Measurements from ENCODE around the gene TTC4.

The TTC4 gene

GRCh38 chr1:54715493-54716298 lies at the start of gene TTC4:
TTC4 (plus strand) TSS chr1:54715861; CDS start chr1:54715909, 48 bp downstream.
- DNase-seq, result peak; percentile 76

GRCh38 chr1:54666333-54666732 lies 49.3 kb upstream of the TTC4 start:
- DNase-seq, result no peak

- DNase-seq, result no peak
Measured at GRCh38 chr1:54667797-54668196, 47.9 kb upstream of the TTC4 start.

DNA sequence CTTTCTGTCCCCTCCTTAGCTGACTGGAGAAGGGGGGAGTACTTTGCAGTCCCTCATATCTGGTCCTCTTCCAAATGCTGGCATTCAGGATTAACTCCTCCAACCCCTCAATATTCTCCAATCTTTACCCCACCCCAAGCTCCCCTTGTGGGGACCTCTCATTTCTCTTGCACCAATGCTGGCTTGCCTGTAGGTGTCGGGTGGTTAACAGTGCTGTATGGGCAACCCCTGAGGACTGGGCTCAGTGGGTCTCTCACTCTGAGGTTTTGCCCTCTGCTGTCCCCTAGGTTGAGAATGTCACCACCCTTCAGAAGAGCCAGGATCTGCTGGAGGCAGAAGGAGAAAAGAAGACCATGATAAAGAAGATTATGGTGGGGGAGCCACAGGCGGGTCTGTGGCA lies 47.1 kb upstream of the TTC4 start:
- no peak for DNase-seq

DNA sequence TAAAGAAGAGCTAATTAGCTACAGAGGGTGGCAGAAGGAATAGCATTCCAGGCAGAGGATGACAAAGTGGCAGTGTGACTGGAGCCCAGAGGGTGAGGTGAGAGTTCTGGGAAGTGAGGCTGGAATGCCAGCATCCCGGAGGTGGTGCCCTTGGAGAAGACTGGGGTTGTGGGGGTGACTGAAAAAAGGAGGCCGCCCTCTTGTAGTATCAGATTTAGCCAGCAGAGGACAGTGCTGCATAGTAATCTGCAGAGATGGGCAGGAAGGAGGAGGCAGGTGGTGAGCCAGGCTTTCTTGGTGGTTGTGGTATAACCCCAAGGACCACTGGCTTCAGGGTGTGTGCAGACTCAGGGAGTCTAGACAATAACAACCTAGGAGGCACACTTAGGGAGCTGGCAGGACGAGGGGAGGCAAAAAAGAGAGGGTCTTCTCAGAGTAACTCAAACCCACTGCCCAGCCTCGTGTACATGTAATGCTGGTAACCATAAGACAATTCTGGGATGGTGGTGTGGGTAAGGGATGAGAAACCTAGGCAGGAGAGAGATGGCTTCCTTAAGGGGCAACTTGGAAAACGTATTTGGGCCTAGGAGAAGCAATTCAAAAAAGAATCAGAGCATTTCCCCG lies 43.6 kb upstream of the TTC4 start:
- DNase-seq, result peak; percentile 36

- no peak for DNase-seq
Measured at GRCh38 chr1:54678776-54679643, 36.7 kb upstream of the TTC4 start.

DNA sequence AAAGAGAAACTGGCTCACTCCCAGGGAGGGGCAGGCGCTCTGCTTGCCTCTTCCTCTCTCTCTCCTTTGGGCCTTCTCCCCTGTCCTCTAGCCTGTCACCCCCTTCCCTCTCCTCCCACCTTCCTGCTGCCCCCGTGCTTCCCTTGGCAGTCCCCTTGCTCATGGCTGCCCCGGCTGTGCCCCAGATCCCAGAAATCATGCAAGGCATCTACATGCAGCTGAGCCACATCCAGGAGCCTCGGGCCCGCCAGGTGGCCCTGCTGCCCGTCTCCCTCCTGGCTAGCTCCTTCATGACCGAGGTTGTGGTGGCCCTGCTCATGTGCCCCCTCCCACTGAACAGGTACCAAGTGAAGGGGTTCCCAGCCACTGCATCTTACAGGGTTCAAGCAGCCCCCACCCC lies 36.0 kb upstream of the TTC4 start:
- no peak for DNase-seq

DNA sequence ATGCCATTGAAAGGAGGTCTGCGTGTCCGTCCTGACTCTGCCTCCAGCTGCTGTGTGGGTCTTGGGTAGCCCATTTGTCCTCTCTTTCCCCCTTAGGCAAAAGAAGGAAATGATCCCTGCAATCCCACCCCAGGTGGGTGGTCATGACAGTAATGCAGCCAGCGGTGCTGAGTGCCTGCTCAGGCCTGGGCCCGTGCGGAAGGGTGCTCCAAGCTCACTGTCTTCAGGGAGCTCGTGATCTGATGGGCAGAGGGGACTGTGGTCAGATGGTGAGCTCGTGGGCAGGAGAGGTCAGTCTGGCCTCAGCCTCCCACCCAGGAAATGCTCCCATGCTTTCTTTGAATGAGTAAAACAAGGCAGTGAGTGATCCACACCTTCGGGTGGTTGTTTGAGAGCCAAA lies 35.3 kb upstream of the TTC4 start:
- no peak for DNase-seq

- DNase-seq, result no peak
Measured at GRCh38 chr1:54681358-54681757, 34.3 kb upstream of the TTC4 start.

DNA sequence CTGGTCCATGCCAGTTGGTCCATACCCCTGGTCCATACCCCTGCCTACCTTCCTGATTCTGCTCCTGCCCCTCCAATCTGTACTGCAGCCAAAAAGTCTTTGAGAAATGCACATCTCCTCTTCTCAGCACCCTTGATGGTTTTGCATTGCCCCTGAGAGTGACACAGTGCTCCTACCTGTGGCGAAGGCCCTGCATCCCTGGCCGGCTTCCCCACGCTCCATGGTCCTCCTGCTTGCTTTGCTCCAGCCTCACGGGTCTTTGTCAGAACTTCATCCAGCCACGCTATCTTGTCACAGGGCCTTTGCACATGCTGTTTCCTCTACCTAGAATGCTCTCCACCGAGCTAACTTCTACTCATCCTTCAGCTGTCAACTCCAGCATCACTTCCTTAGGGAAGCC lies 32.2 kb upstream of the TTC4 start:
- no peak for DNase-seq

DNA sequence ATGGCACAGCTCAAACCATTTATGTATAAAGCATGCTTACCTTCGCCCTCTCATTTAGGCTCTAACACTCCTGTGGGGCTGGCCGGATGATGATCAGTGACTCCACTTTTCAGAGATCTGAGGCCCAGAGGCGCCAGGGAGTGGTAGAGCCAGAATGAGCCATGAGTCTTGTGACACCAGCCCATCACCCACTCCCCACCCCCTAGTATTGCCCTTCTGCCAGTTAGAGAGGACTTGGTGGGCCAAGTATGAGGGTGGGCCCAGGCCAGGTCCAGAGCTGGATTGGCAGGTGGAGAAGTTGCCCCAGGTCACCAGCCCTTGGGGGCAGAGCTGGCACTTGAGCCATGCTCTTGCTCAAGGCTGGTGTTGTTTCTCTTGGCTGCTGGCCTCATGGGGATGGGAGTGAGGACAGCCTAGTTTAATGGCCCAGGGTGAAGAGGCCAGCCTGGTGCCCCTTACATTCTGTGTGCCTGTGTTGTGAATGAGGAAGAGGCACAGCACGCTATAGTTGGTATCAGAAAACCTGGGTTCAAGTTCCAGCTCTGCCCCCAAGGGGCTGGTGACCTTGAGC lies 30.2 kb upstream of the TTC4 start:
- DNase-seq, result no peak

- no peak for DNase-seq
Measured at GRCh38 chr1:54686155-54686554, 29.5 kb upstream of the TTC4 start.

DNA sequence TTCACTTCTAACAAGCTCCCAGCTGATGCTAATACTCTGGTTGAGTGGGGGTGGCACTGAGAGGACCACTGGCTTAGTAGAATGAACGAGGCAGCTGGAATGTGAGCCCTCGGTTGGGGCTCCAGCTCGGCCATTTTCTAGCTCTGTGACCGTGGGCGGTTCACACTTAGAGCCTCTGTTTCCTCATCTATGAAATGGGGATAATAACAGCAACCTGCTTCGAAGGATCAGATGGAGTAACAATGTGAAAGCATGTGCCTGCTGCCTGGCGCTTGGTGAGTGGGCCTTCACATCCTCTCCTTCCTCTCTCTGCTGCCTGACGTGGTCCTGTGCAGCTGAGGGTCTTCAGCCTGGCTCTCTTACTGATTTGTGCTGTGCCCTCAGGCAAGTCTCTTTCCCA lies 20.9 kb upstream of the TTC4 start:
- no peak for DNase-seq

- DNase-seq, result no peak
Measured at GRCh38 chr1:54695221-54695620, 20.4 kb upstream of the TTC4 start.

GRCh38 chr1:54695764-54696163 lies 19.9 kb upstream of the TTC4 start:
- no peak for DNase-seq

- no peak for DNase-seq
Measured at GRCh38 chr1:54696262-54696661, 19.4 kb upstream of the TTC4 start.

DNA sequence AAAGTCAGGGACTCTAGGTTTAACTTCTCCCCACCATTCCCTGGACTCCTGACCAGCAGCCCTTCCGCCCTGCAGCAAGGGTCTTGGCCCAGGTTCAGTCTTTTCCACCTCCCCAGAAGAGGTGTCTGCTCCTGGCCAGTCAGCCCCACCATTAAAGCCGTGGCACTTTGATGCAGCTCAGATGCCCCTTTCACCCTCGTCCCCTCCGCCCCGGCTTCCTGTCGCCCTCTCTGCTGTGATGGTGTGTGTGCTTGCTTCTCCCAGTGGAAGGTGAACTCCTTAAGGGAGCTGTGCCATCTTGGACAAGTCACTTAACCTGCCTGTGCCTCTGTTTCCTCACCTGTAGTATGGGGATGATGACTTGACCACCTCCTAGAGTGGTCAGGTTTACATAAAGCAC lies 17.8 kb upstream of the TTC4 start:
- no peak for DNase-seq

GRCh38 chr1:54698346-54698745 lies 17.3 kb upstream of the TTC4 start:
- no peak for DNase-seq

GRCh38 chr1:54699936-54700525 lies 15.6 kb upstream of the TTC4 start:
- DNase-seq, result no peak

- no peak for DNase-seq
Measured at GRCh38 chr1:54701066-54701465, 14.6 kb upstream of the TTC4 start.

DNA sequence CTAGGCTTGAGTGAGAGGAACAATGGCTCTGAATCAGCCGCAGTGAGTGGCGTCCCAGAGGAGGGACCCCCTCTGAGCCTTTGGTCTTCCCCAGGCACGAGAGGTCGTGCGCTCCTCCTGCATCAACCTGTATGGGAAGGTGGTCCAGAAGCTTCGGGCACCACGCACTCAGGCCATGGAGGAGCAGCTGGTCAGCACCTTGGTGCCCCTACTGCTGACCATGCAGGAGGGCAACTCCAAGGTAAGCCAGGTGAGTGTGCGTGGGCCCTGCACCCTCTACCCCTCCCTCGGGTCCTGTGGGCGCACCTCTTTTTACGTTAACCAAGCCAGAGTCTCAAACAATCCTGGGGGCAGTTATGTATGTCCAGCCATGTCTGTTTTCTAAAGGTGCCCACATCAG lies 13.7 kb upstream of the TTC4 start:
- no peak for DNase-seq

DNA sequence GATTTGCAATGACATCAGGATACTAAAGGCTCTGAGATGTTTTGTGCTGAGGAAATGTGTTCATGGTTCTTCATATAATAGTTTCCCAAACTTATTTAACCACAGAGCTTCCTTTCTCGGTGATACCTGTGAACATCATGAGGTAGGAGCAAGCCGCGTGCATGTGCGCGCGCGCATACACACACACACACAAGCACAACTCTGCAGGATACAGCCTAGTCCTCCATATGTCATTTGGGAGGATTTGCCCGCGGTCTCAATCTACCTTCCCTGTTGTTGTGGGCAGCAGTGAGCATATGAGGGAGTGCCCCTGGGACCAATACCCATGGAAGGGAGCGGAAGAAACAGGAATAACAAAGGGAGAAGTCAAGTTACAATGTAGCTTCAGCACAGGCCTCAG lies 12.2 kb upstream of the TTC4 start:
- no peak for DNase-seq

- no peak for DNase-seq
Measured at GRCh38 chr1:54705153-54705552, 10.5 kb upstream of the TTC4 start.

Data from NCI-H2107 (cell line).